GM21737 (cell line): Measurements from ENCODE around the gene INPP5J.
"Not testable (repeated sequence)": the region's sequence is repeated elsewhere in the genome, so short reads cannot be mapped to it uniquely, and the experiment has no call there.

Source experiments
- ATAC-seq: cut with Tn5 transposase; IDR thresholded peaks from one replicate; pipeline ENCODE4 v1.9.1; 2021; ENCODE audit warnings: mild to moderate bottlenecking, moderate library complexity; ENCODE audit not compliant: unreplicated experiment

Gene INPP5J

DNA sequence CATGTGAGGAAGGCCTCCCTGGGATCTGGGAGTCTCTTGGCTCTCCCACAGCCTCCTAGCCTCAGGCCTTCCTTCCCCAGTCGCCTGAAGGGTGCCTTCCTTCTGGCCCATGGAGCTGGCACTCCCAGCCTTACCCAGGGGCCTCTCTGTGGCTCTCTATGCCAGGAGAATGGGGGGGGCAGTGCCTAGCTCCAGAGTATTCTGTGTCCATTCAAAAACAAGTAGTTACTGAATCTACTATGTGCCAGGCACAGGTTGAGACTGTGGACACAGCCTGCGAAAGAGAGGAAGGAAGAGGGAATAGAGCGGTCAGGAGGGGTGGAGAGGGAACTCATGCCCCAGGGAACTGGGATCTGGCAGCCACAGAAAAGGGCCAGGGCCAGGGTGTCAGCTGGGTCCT is 20.3 kb downstream of the INPP5J start:
- ATAC-seq = no peak

DNA sequence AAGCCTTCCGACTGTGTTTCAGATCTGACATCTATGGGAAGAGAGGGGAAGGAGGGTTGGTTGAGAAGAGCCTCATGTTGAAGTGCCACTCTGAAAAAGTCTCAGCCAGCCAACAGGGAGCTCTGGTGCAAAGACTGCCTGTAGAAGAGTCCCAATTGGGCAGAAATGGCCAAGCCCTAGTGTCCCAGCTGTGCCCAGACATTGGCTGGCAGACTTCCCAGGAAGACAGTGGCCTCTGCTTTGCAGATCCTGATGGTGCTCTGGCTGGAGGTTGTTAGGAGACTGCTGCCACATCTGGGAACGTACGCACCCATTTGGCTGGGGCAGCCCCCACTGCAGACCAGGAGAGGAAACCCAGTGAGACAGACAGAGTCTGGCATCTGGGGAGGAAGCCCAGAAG is 20.8 kb downstream of the INPP5J start:
- no peak for ATAC-seq

DNA sequence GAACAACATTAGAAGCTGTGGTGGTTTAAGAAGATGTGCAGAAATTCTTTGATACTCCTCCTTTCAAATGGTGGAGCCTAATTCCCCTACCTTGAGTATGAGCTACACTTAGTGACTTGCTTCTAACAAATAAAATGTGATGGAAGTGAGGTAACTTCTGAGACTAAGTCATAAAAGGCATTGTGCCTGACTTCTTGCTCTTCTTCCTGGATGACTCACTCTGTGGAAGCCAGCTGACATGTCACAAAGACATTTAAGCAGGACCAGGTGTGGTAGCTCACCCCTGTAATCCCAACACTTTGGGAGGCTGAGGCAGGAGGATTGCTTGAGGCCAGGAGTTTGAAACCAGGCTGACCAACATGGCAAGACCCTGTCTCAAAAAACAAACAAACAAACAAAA is 21.5 kb downstream of the INPP5J start:
- ATAC-seq = no peak

- no peak for ATAC-seq
These were observed 25.7 kb downstream of the INPP5J start for GRCh38 chr22:31148488-31148887.

- no peak for ATAC-seq
These were observed 26.3 kb downstream of the INPP5J start for GRCh38 chr22:31148953-31149627.

DNA sequence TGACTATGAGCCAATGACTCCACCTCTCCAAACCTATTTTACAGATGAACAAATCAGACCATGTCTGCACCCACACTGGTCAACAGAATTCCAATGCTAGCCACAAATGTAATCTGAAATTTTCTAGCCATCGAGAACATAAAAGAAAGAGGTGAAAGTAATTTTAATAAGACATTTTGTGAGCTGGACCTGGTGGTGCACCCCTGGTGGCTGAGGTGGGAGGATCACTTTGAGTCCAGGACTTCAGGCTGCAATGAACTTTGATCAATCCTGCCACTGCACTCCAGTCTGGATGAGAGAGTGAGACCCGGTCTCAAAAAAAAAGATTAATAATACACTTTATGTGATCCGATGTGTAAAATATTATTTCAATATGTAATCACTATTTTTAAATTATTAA is 27.8 kb downstream of the INPP5J start:
- ATAC-seq = no peak

DNA sequence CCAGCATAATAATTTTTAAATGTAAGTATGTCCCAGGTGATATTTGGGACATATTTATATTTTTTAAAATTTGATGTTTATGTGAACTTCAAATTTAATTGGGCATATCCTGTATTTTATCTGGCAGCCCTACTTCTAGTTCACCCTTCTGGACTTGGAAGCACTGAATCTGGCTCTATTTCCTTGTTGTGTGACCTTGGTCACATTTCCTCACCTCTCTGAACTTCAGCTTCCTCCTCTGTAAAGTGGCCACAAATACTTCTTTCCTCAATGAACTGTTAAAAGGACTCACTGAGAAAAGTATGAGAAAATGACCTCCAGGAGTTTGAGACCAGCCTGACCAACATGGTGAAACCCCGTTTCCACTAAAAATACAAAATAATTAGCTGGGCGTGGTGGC is 29.1 kb downstream of the INPP5J start:
- ATAC-seq = no peak

DNA sequence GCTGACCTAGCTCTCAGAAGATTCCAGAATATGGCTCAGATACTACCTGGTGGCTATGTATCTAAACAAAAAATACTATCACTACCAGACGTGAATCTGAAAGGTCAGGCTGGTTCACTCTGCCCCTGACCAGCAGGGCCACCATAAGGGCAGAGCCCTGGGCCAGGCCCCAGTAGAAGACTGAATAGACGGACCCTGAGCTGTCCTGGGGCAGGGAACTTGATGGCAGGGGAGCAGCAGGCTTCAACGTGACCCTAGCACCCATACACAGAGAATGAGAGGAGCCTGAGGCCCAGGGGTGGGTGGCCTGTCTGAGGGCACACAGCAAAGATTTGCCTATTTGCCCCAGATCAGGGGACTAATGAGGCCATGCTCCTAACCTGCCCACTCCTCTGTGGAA is 30.6 kb downstream of the INPP5J start:
- no peak for ATAC-seq

DNA sequence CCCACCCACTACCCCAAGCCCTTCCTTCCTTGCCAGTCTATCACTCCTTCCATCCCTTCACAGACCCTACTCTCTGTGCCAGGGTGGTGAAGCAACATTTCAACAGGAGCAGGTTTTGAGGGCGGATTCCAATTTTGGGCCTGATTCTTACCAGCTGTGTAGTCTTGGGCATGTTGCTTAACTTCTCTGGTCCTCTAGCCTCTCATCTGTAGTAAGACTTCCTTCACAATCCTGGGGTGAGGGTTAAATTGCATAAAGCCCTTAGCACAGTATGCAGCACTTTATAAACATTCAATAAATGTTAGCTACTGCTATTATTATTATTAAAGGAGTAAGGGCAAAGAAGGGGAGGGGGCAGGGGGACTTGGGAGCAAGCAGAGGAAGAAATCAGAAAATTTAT is 32.2 kb downstream of the INPP5J start:
- ATAC-seq = no peak

DNA sequence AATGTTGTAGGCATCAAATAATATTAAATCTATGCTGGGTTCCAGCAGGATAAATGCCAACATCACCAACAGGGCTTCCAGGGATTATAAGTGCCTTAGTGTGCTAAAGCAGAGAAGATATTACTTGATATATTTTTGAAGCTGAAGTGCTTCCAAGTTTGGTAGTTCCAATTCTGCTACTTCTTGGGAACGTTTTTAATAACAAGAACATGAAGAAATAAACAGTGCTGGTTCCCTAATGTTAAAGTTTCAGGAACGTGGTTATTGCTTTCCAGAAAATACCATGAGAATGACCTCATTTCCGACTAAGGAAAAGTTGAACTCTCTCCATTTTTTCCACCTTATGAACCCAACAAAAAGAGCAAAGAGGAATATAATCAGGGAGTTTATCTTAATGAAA is 32.7 kb downstream of the INPP5J start:
- no peak for ATAC-seq

DNA sequence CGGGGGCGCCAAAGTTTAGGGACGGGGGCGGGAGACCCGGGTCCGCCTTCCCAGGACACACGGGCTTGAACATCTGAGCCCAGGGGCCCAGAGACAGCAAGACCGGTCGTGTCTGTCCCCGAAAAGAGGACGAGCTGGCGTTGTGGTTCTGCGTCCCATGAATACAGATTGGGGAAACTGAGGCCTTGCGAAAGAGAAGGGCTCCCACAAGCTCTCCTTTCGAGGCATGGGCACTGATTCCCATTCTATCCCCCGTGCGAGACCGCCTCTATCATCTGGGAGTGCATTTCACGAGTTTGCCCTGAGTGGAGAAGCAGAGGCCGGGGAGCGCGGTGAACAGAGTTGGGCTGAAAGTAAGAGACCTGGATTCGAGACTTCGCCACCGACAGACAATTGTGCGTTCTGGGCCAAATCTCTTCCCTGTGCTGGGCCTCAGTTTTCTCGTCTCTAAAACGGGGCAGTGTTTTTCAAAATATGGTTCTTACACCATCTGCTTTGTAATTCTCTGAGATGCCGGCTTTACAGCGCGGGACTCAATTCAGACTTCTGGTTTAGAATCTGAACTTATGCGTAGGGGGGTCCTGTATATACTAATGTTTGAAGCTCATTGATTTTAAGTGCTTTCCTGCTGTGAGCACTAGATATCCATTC is 37.7 kb downstream of the INPP5J start:
- peak; percentile 26 for ATAC-seq

DNA sequence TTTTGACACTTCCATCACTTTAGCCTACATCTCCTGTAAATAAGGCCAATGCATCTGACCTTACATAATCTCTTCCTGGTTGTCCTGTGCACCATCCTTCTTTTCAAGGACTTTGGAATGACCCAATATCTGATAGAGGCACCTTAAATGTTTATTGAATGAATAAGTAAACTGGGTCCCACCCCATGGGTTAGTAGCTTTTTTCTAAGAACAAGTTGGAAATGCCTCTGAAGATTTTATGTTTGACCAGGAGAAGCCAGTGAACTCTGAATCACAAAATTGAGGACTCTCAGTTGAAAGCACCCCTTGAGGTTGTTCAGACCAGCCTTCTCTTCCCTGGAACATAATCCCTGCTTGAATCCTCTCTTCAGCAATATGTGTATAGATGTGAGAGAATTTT is 38.6 kb downstream of the INPP5J start:
- ATAC-seq = no peak

DNA sequence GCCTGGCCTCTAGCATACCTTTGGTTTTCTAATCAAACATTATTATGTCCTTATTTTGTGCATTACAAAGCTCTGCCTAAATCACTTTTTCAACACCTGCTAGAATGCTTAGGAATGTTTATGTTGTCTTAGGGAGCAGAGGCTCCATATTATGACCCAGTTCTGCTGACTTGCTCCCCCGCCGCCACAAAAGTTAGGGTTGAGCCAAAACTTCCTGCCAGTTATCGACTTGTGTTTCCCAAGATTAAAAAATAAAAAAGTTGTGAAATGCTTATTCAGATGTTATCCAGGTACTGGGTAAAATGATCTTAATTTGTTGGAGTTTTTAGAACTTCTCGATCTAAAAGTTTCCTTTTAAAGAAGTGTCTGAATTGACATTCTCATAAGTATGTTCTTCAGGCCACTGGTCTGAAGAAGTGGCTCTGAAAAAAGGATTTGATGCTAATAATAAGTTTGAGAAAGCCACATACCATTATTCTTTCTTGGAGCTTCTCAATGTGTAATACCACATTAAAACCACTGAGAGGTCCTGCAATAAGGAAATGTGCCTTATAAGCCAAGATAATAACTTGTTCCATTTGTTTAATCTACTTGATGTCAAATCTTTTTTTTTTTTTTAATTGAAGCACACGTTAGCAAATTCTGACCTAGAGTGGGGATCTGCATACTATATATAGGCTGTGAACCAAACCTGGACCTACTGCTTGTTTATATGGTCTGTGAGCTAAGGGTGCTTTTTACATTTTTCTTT is 39.4 kb downstream of the INPP5J start:
- no peak for ATAC-seq

- ATAC-seq = no peak
These were observed 48.2 kb downstream of the INPP5J start for GRCh38 chr22:31170971-31171370.

GRCh38 chr22:31171734-31172133 is 49.0 kb downstream of the INPP5J start:
- ATAC-seq = not testable (repeated sequence)

DNA sequence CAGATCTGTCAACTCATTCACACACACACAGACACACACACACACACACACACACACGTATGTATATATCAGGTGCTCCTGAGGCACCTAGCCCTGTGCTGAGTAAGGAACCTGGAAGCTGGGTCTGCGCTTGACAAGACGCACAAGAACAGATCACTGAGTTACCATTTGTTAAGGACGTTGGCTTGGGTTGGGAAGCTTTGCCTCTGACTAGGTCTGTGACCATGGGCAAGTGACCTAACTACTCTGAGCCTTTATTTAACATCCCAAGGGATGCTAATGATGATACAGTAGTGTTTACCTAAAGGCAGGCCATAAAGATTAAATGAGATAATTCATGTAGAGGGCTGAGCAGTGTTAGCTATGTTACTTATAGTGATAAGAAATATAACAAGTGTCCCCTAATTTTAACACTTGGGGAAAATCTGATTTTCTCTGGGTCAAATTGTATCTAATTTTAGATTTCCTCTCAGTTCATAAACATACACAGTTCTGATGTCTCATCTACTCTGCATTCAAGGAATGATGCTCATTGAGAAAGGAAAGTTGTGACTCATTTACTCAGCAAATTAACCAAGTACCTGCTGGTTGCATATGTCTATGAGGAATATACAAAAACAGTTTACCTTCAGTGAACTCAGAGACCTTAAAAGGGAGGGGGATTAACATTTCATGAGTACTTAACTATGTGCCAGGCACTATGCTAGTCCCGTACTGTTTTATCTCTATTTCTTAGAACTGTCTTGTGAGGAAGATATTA is 50.8 kb downstream of the INPP5J start:
- ATAC-seq = no peak

DNA sequence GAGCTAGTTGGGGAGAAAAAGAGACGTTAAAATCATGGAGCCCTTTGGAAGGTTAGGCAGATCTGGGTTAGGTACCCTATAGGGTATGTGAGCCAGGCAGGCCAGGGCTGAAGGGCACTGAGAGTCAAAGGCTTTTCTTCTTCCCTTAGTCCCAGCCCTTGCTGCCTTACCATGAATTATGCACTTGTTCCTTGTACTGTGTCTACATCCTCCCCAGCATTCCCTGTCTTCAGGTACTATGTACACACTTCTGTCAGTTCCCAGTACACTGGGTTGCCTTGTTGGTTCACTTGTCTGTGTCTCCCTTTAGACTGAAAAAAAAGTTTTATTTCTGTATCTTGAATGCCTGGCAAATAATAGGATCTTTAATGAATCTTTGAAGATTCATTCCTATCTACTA is 54.2 kb downstream of the INPP5J start:
- no peak for ATAC-seq

DNA sequence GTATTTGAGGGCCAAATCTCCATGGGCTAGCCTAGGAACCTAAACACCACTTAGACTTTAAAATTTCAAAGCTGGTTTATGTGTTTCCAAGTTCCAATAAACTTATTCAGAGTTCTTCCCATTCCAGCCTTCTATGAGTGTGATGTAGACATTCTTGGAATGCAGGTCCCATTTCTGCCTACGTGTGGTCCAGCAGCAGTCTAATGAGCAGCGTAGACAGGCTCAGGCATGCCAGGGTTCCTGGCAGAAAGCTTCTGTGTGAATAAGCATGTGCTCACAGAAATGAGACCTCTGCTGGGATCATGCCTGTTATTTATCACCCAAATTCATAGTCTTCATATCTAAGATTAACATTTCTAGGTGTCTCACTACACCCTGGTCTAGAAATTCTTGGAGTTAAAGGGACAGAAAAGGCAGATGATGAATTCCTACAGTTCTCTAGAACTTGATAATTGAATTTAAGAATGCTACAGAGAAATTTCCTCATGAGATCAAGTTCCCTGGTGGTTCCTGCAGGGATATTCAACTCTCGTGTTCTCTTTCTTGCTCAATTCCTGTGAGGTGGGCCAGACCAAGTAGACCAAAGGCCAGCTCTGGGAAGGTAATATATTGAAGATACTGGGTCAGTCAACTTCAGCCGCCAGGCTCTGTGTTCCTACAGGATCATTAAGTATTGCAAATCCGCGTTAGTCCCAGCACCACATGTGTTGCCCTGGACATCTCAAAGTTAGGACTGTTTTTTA is 54.8 kb downstream of the INPP5J start:
- ATAC-seq = no peak

DNA sequence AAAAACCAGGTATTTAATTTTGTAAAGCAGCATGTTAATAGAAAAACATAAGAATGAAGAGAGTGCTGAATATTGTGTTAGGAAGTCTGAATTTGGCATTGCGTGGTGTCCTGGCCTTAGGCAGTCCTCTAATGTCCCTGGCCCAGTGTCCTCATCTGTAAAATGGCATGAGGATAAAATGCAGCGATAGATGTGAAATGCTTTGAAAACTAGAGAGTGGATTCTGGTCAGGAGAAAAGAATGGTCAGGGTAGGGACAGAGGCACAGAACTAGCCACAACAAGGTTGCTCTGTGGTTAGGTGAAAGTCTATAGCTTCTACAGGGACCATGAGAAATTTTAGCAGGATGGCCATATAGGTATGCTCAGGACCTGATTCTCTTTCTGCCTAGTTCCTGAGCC is 56.1 kb downstream of the INPP5J start:
- no peak for ATAC-seq

- no peak for ATAC-seq
These were observed 56.6 kb downstream of the INPP5J start for GRCh38 chr22:31179345-31179744.

GRCh38 chr22:31184015-31184414 is 61.2 kb downstream of the INPP5J start:
- no peak for ATAC-seq
